Brain pericyte (primary cell): ENCODE data around the gene ELSPBP1.
"Not testable (repeated sequence)": the region's sequence is repeated elsewhere in the genome, so short reads cannot be mapped to it uniquely, and the experiment has no call there.

ENCODE experiments used
- DNase-seq: peaks from one replicate; pipeline ENCODE4 v3.0.0-alpha.2; 2012; ENCODE audit warnings: low read depth, low spot score

ELSPBP1 gene

GRCh38 chr19:48041877-48042580 lies 47.6 kb downstream of the ELSPBP1 start:
- DNase-seq: no peak

GRCh38 chr19:48043675-48044258 lies 49.3 kb downstream of the ELSPBP1 start, which contains the start of gene CABP5:
CABP5 (minus strand) TSS chr19:48044079; CDS start chr19:48043922, 157 bp downstream.
- no peak for DNase-seq

GRCh38 chr19:48044561-48044960 lies 50.1 kb downstream of the ELSPBP1 start:
- DNase-seq: no peak

DNA sequence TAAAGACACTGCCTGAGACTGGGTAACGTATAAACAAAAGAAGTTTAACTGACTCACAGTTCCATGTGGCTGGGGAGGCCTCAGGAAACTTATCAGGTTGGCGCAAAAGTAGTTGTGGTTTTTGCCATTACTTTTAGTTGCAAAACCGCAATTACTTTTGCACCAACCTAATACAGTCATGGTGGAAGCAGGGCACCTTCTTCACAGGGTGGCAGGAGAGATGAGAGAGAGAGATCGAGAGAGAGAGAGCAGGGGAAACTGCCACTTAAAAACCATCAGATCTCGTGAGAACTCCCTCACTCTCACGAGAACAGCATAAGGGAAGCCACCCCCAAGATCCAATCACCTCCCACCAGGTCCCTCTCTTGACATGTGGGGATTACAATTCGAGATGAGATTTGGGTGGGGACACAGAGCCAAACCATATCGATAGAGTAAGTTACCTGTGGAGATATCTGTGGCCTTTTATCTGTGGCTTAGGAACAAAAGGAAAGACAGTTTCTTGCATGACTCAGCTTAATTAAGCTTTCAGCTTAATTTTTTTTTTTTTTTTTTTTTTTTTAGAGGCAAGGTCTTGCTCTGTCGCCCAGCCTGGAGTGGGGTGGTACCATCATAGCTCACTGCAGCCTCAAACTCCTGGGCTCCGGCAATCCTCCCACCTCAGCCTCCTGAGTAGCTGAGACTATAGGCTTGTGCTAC lies 57.1 kb downstream of the ELSPBP1 start:
- no peak for DNase-seq

GRCh38 chr19:48053076-48053475 lies 58.6 kb downstream of the ELSPBP1 start:
- no peak for DNase-seq

GRCh38 chr19:48053856-48054255 lies 59.4 kb downstream of the ELSPBP1 start:
- no peak for DNase-seq

GRCh38 chr19:48059331-48059730 lies 64.9 kb downstream of the ELSPBP1 start:
- no peak for DNase-seq

- no peak for DNase-seq
Measured at GRCh38 chr19:48060381-48060780, 65.9 kb downstream of the ELSPBP1 start.

DNA sequence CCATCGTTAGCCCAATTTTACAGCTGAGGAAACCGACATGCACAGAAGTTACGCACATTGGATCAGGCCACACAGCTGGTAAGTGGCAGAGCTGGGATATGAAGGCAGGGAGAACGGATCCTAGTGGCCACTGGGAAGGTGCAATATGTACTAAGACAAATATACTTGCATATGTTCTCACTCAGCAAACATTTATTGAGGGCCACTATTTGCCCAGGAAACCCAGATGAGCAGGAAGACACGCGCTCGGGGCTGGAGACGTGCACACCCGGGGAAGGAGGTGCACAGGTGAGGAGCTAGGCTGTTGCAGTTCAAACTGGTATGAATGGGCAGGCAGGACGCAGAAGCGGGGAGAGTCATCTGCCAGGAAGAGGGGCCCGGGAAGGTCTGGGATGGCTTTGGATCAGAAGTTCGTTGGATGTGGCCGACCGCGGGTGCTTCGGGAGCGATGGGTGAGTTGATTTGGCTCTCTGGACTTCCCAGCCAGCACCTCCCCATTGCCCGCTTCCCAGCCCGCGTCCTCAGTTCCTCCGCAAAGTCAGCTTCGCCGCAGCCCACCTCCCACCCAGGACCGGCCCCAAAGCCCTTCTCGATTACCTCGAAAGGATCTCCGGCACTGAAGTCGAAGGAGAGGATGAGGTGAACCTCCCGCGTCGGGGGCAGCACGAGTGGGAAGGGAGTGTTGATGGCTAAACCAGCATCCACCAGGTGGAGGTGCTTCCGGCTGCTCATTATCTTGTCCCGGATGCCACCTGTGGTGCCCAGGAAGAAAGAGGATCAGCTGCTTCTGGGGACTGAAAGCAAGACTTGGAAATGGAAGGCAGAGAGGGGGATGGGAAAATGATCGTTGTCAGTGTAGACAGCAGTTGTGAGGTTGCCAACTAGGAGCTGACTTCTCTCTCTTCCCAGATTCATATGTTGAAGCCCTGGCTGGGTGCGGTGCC lies 67.2 kb downstream of the ELSPBP1 start:
- no peak for DNase-seq

- no peak for DNase-seq
Measured at GRCh38 chr19:48064509-48064908, 70.1 kb downstream of the ELSPBP1 start.

- no peak for DNase-seq
Measured at GRCh38 chr19:48069435-48069834, 75.0 kb downstream of the ELSPBP1 start.

DNA sequence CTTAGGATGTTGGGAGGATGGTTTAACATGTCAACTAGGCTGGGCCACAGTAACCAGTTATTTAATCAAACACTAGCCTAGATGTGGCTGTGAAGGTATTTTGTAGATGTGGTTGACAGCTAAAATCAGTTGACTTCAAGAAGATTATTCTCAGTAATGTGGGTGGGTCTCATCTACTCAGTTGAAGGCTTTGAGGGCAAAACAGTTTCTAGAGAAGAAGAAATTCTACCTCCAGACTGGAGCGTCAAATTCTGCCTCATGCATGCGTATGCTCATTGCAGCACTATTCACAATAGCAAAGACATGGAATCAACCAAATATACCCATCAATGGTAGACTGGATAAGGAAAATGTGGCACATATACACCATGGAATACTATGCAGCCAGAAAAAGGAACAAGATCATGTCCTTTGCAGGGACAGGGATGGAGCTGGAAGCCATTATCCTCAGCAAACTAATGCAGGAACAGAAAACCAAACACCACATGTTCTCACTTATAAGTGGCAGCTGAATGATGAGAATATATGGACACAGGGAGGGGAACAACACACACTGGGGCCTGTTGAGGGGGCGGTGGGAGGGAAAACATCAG lies 75.8 kb downstream of the ELSPBP1 start:
- DNase-seq: not testable (repeated sequence)
